RWPE2 (cell line): Measurements from ENCODE around the gene PRSS58.

Experiments used
- ATAC-seq: fragments of 200-7000 bp; cut with Tn5 transposase; 3 replicates; pipeline ENCODE4 v1.9.1; 2021; ENCODE audit warnings: low read depth
- DNase-seq: peaks from one replicate; pipeline ENCODE4 v3.0.0-alpha.2; 2020; ENCODE audit warnings: low spot score
- H3K27ac ChIP-seq: fragments of 450-650 bp; 2 replicates; pipeline ENCODE4 v1.5.1; 2017; ENCODE audit warnings: mild to moderate bottlenecking; ENCODE audit not compliant: poor library complexity, severe bottlenecking
- H3K27me3 ChIP-seq: fragments of 250-450 bp; sonication (Bioruptor Pico); 2 replicates; pipeline ENCODE4 v1.5.1; 2021; ENCODE audit warnings: mild to moderate bottlenecking, moderate library complexity; ENCODE audit not compliant: insufficient read depth, poor library complexity, severe bottlenecking
- H3K36me3 ChIP-seq: fragments of 250-450 bp; sonication (Bioruptor Pico); 2 replicates; pipeline ENCODE4 v1.5.1; 2020; ENCODE audit warnings: low read depth, mild to moderate bottlenecking, moderate library complexity
- H3K4me1 ChIP-seq: fragments of 250-450 bp; sonication (Bioruptor Pico); 2 replicates; pipeline ENCODE4 v1.5.1; 2021; ENCODE audit warnings: mild to moderate bottlenecking, moderate library complexity; ENCODE audit not compliant: insufficient read depth, poor library complexity, severe bottlenecking
- H3K4me3 ChIP-seq: fragments of 250-450 bp; sonication (Bioruptor Pico); 2 replicates; pipeline ENCODE4 v1.5.1; 2021; ENCODE audit warnings: mild to moderate bottlenecking, moderate library complexity; ENCODE audit not compliant: severe bottlenecking
- H3K9me3 ChIP-seq: fragments of 250-450 bp; sonication (Bioruptor Pico); 2 replicates; pipeline ENCODE4 v1.5.1; 2021; ENCODE audit warnings: mild to moderate bottlenecking, moderate library complexity; ENCODE audit not compliant: severe bottlenecking
- TF ChIP-seq, protein P1 (sequence below): fragments of 450-650 bp; IDR thresholded peaks from one replicate; pipeline ENCODE4 v1.5.1; 2017; ENCODE audit warnings: mild to moderate bottlenecking, moderate library complexity; ENCODE audit not compliant: poor library complexity, severe bottlenecking

Gene PRSS58, protein sequence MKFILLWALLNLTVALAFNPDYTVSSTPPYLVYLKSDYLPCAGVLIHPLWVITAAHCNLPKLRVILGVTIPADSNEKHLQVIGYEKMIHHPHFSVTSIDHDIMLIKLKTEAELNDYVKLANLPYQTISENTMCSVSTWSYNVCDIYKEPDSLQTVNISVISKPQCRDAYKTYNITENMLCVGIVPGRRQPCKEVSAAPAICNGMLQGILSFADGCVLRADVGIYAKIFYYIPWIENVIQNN

DNA sequence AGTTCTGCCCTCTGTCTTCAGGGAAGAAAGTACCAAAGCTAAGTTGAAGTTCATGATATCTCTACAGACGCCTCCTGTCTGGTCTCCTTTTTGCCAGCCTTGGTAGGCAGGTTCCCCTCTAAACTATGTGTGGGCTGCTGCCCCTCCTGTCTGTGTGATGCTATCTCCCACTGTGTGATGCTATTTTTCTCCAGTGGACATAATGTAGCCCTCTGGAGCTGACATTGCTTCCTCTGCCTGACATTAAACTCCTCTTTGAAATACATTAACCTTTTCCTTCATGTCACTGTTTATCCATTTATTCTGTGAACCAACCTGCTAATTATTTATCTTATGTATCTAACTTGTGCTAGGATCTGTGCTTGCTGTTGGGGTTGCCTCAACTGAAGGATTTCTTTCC, at the start of gene PRSS58:
Gene PRSS58 (minus strand): TSS at position 101 of the 400 bp plus-strand sequence. CDS start 351 bp downstream, outside the sequence.
- Histone ChIP-seq H3K36me3 (no peaks in the 10 kb centered on the region), H3K4me3 (no peak within 1 kb of the TSS), H3K4me1 (no peaks in the 10 kb centered on the region), H3K9me3 (no peaks in the 10 kb centered on the region), H3K27ac (no peak within 1 kb of the TSS), H3K27me3 (no peaks in the 10 kb centered on the region)
- ATAC-seq = no peak
- TF ChIP-seq, protein P1, sequence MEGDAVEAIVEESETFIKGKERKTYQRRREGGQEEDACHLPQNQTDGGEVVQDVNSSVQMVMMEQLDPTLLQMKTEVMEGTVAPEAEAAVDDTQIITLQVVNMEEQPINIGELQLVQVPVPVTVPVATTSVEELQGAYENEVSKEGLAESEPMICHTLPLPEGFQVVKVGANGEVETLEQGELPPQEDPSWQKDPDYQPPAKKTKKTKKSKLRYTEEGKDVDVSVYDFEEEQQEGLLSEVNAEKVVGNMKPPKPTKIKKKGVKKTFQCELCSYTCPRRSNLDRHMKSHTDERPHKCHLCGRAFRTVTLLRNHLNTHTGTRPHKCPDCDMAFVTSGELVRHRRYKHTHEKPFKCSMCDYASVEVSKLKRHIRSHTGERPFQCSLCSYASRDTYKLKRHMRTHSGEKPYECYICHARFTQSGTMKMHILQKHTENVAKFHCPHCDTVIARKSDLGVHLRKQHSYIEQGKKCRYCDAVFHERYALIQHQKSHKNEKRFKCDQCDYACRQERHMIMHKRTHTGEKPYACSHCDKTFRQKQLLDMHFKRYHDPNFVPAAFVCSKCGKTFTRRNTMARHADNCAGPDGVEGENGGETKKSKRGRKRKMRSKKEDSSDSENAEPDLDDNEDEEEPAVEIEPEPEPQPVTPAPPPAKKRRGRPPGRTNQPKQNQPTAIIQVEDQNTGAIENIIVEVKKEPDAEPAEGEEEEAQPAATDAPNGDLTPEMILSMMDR = no peak
- no peak for DNase-seq

DNA sequence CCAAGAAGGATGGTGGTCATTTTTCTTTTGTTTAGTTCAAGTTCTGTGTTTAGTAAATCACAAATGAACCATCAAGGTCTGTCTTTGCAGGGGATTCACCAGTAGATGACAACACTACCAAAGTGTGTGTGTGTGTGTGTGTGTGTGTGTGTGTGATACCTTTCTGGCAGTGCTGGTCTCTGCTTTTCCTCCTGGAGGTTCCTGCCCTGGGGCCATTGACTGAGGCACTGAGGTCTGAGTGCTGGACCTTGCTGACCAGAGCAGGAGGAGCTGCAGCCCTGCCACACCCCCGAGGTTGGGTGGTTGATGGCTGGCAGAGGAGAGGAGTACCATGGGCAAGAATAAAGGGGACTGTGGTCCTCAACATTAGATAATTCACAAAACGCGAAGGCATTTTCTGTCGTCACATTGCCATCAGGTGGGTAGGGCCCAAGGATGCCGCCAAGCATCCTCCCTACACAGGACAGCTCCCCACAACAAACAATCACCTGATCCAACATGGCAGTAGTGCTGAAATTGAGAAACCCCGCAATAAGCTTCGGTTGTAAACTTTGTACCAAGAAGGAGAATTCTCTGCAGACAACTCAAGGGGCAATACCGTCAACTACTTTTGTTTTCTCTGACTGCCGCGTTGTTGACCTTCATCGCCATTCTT, 49.5 kb upstream of the PRSS58 start:
- ATAC-seq = no peak
- no peaks in the 10 kb centered on the region for H3K36me3 ChIP-seq
- H3K9me3 ChIP-seq = no peaks in the 10 kb centered on the region
- H3K27ac ChIP-seq = no peak overlapping the region
- DNase-seq = no peak
- H3K4me1 ChIP-seq = no peaks in the 10 kb centered on the region
- no peak overlapping the region for H3K4me3 ChIP-seq
- no peaks in the 10 kb centered on the region for H3K27me3 ChIP-seq
- TF ChIP-seq, protein P1 = no peak

DNA sequence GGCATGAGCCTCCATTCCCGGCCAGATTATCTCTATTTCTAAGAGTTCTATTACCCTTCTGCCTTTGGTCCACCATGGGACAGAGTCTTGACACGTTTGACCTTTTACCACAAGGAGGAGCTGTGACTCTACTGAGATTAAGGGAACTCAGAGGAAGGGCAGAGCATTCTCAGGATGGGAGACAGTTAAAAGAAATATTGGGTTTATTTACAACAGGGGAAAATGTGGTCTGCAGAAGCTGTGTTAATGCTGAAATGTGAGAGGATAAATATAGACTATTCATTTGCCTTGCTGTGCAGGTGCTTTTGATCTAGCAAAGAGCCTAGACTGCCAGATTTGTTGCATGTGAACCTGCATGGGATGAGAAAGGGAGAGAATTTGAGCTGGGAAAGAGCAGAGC, 45.8 kb upstream of the PRSS58 start:
- DNase-seq (no peak), ATAC-seq (peak; percentile 44; the same call in 1 of the 3 replicates)
- Histone ChIP-seq H3K36me3 (no peaks in the 10 kb centered on the region), H3K27ac (no peak overlapping the region), H3K4me3 (no peak overlapping the region), H3K27me3 (no peaks in the 10 kb centered on the region), H3K9me3 (no peaks in the 10 kb centered on the region), H3K4me1 (no peaks in the 10 kb centered on the region)
- TF ChIP-seq, protein P1 = no peak

DNA sequence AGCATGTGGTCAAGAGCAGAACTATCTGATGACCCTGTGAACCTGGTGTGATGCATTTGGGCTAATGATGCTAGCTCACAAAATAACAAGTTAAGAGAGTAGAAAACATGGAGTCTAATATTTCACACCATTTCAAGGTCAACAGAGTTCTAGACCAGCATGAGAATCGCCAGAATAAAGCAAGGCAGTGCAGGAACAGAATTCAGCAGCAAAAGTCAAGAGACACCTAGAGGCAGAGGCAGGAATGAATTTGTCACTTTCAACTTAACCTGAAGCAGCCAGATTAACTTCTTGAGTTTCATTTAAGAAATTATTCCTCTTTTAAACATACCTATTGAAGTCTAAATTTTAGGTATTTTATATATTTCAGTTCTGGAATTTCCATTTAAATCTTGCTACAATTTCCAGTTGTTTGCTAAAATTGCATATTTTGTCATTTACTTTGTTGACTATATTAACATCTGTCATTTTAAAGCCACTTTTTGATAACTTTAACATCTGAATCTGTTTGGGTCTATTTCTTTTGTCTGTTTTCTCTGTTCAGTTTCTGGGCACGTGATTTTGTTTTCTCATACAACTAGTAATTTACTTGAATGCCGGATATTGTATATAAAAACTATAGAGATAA, 44.2 kb upstream of the PRSS58 start:
- H3K27ac ChIP-seq = no peak overlapping the region
- H3K36me3 ChIP-seq = no peaks in the 10 kb centered on the region
- H3K27me3 ChIP-seq = no peaks in the 10 kb centered on the region
- H3K4me3 ChIP-seq = no peak overlapping the region
- H3K4me1 ChIP-seq = no peaks in the 10 kb centered on the region
- DNase-seq = no peak
- TF ChIP-seq, protein P1 = peak; percentile 63
- ATAC-seq = peak; percentile 41; the same call in 1 of the 3 replicates
- H3K9me3 ChIP-seq = no peaks in the 10 kb centered on the region
